GM12878 (cell line): ENCODE results near the gene PRR14L. TPM values are rescaled to one million over a fixed set of nuclear protein-coding genes. Genes with fewer than 3 reads are reported as not detected.

Experiments
- ATAC-seq: fragments of 200-7000 bp; cut with Tn5 transposase; 3 replicates; pipeline ENCODE4 v1.9.1; 2020; ENCODE audit warnings: mild to moderate bottlenecking, moderate library complexity
- BruUV-seq: library from RNA; stranded (reverse); fragments of 400-500 nt; replicated peaks from 2 replicates; lab custom pipeline; 2021; lab: Mats Ljungman, UMichigan
- CTCF ChIA-PET: fragments of 300-600 bp; sonication (Branson Sonifier 250); formaldehyde crosslinking; extraction: SDS; loops from one replicate; lab custom pipeline; 2021; ENCODE audit warnings: inconsistent platforms; lab: Yijun Ruan, JAX
- POLR2A ChIA-PET: fragments of 350-600 bp; formaldehyde crosslinking; extraction: SDS; loops from one replicate; lab custom pipeline; 2021; ENCODE audit warnings: inconsistent platforms; lab: Charles Lee
- RAD21 ChIA-PET: fragments of 300-600 bp; sonication (Branson Sonifier 250); formaldehyde crosslinking; loops from one replicate; lab custom pipeline; 2023; ENCODE audit warnings: antibody characterized with exemption; ENCODE audit not compliant: unreplicated experiment; lab: Charles Lee
- SMC1A ChIA-PET: fragments of 300-600 bp; sonication (Branson Sonifier 250); formaldehyde crosslinking; loops from one replicate; lab custom pipeline; 2023; ENCODE audit not compliant: unreplicated experiment, uncharacterized antibody; lab: Charles Lee
- DNase-seq: peaks from one replicate; pipeline ENCODE4 v3.0.0-alpha.2; 2011; ENCODE audit warnings: low read depth, low spot score
- FAIRE-seq: peaks from 3 replicates; lab custom pipeline; 2011; peaks lifted over from hg19 to GRCh38; lab: Jason Lieb, UNC
- H2AFZ ChIP-seq: 2 replicates; pipeline ENCODE4 v1.6.0; 2011; ENCODE audit warnings: low read depth, low read length, control low read depth; ENCODE audit not compliant: control insufficient read depth
- H3K27ac ChIP-seq: 2 replicates; pipeline ENCODE4 v1.5.1; 2011; ENCODE audit warnings: control low read depth; ENCODE audit not compliant: control insufficient read depth, insufficient read depth
- H3K27me3 ChIP-seq, 2 experiments: replicated peaks in 1 of 2; 2 replicates each; pipeline versions ENCODE4 v1.6.0 to v1.6.1; 2011; ENCODE audit warnings: low read length in 1 of 2; ENCODE audit not compliant: control insufficient read depth in 2 of 2, insufficient read depth in 2 of 2
- H3K36me3 ChIP-seq, 2 experiments: 2 replicates each; pipeline ENCODE4 v1.5.1; 2011; ENCODE audit warnings: low read length in 1 of 2; ENCODE audit not compliant: control insufficient read depth in 2 of 2, insufficient read depth in 2 of 2
- H3K4me1 ChIP-seq: 2 replicates; pipeline ENCODE4 v1.6.1; 2011; ENCODE audit warnings: mild to moderate bottlenecking, low read length, moderate library complexity, mixed read lengths; ENCODE audit not compliant: control insufficient read depth, insufficient read depth
- H3K4me2 ChIP-seq: 2 replicates; pipeline ENCODE4 v1.6.0; 2011; ENCODE audit warnings: control low read depth; ENCODE audit not compliant: control insufficient read depth, insufficient read depth
- H3K4me3 ChIP-seq: fragments of 200-600 bp; sonication (generic); 2 replicates; pipeline ENCODE4 v1.5.1; 2016
- H3K79me2 ChIP-seq: 2 replicates; pipeline ENCODE4 v1.6.0; 2011; ENCODE audit warnings: low read length; ENCODE audit not compliant: control insufficient read depth, insufficient read depth
- H3K9ac ChIP-seq: 2 replicates; pipeline ENCODE4 v1.8.0; 2011; ENCODE audit warnings: low read length, control low read depth, mixed read lengths; ENCODE audit not compliant: control insufficient read depth, insufficient read depth
- H3K9me3 ChIP-seq: replicated peaks from 3 replicates; pipeline ENCODE4 v1.5.1; 2011; ENCODE audit warnings: mild to moderate bottlenecking, low read length; ENCODE audit not compliant: control insufficient read depth, insufficient read depth
- H4K20me1 ChIP-seq: 2 replicates; pipeline ENCODE4 v1.6.0; 2011; ENCODE audit not compliant: control insufficient read depth, insufficient read depth
- CHD1 ChIP-seq: IDR thresholded peaks from 2 replicates; pipeline ENCODE4 v1.6.1; 2012; ENCODE audit warnings: low read depth, low read length, improper control_type of control experiment
- CHD4 ChIP-seq: fragments of 200-600 bp; sonication (generic); IDR thresholded peaks from 2 replicates; pipeline ENCODE4 v1.6.1; 2016; ENCODE audit warnings: mild to moderate bottlenecking
- POLR2AphosphoS5 ChIP-seq: IDR thresholded peaks from 2 replicates; pipeline ENCODE4 v1.6.1; 2011; ENCODE audit warnings: mild to moderate bottlenecking, low read length, inconsistent platforms
- RAD51 ChIP-seq: fragments of 450-650 bp; IDR thresholded peaks from 2 replicates; pipeline ENCODE4 v1.6.1; 2016; ENCODE audit warnings: moderate library complexity, mild to moderate bottlenecking, inconsistent platforms
- SIX5 ChIP-seq: IDR thresholded peaks from 2 replicates; pipeline ENCODE4 v1.6.1; 2011; ENCODE audit warnings: mild to moderate bottlenecking, low read depth, low read length, moderate library complexity; ENCODE audit not compliant: severe bottlenecking
- STAT1 ChIP-seq: fragments of 450-650 bp; conservative IDR thresholded peaks from 2 replicates; pipeline ENCODE4 v1.6.1; 2014; ENCODE audit warnings: antibody characterized with exemption, mild to moderate bottlenecking
- TCF12 ChIP-seq: IDR thresholded peaks from 2 replicates; pipeline ENCODE4 v1.6.1; 2011; ENCODE audit warnings: low read depth, mild to moderate bottlenecking, low read length
- YBX1 ChIP-seq: fragments of 450-650 bp; IDR thresholded peaks from 2 replicates; pipeline ENCODE4 v1.6.1; 2016; ENCODE audit warnings: antibody characterized with exemption
- ZNF274 ChIP-seq: IDR thresholded peaks from one replicate; pipeline ENCODE4 v1.8.0; 2011; ENCODE audit not compliant: insufficient read length, insufficient read depth
- WGBS: methylation state at CpG from one replicate; pipeline ENCODE4 v1.1.6; 2016; ENCODE audit warnings: low lambda C conversion rate; ENCODE audit not compliant: insufficient replicate concordance, insufficient coverage; ENCODE audit errors: missing lambda C conversion rate; 5-methylcytosine and 5-hydroxymethylcytosine counted together
- in situ Hi-C: fragments of 300-500 bp; cut with MboI; formaldehyde crosslinking; loops from 9 replicates; pipeline ENCODE4 v1.14.3; 2018; ENCODE audit warnings: mixed read lengths
- intact Hi-C: fragments of 100-400 bp; cut with micrococcal nuclease; formaldehyde crosslinking; loops from one replicate; pipeline ENCODE4 v1.14.2; 2022; ENCODE audit not compliant: unreplicated experiment
- polyA plus RNA-seq, 11 experiments: library from polyadenylated mRNA; depleted of rRNA in 4 of 11; unstranded in 6 of 11; stranded (reverse) in 5 of 11; fragments of >200 nt; fragmentation: Nextera tagmentation in 4 of 11; fragmentation: Illumina TruSeq in 1 of 11; extraction: Ambion mirVana in 4 of 11; extraction: Trizol in 1 of 11; gene quantifications; 1 replicate in 1 of 11; 2 replicates in 10 of 11; pipeline versions ENCODE4 v1.2.1 to v1.2.3, GENCODE V29; 2011 to 2016; ENCODE audit warnings: inconsistent platforms in 2 of 11, missing spikeins in 2 of 11, low read depth in 1 of 11
- total RNA-seq, 4 experiments: library from RNA; depleted of rRNA in 3 of 4; stranded (reverse); fragments of >200 nt in 3 of 4; fragmentation: Illumina TruSeq in 1 of 4; extraction: Trizol in 1 of 4; gene quantifications; 2 replicates each; pipeline versions ENCODE4 v1.2.1 to v1.2.3, GENCODE V29; 2013 to 2021
- TF ChIP-seq, protein P1 (sequence below): fragments of 450-650 bp; conservative IDR thresholded peaks from 2 replicates; pipeline ENCODE4 v1.6.1; 2017; ENCODE audit warnings: mild to moderate bottlenecking, moderate library complexity
- TF ChIP-seq, protein P2 (sequence below): fragments of 450-650 bp; IDR thresholded peaks from 2 replicates; pipeline ENCODE4 v1.6.1; 2018; ENCODE audit warnings: borderline replicate concordance, mild to moderate bottlenecking; ENCODE audit not compliant: partially characterized antibody

The PRR14L gene
- total and polyA plus RNA-seq, 10 of the 15 experiments (the other 5 are each of a cell fraction or from before 2014, with no cell fraction given): 4.2 to 49.0 (median 21.4) TPM

DNA sequence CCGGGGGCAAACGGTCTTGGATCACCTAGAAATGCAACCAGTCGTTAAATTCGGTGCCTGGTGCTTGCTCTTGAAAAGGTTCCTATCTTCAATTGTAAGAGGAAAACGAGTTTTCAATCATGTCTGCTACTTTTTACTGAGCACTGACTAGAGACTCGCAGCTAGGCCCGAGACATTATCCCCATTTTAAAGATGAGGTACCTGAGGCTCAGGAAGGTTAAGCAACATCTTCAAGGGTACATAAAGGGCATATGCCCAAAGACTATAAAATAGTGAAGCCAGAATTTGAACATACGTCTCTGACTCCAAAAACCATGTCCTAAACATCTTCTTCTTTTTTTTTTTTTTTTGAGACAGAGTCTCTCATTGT lies 87.3 kb downstream of the PRR14L start:
- no peak for FAIRE-seq
- intact Hi-C loops (loop anchor here (2.0 to 10.0 kb wide), 2 partner anchors 14 to 92 kb away; partner anchors contain the start of genes DEPDC5 and PRR14L), in situ Hi-C loops (loop anchor here (5.0 to 10.0 kb wide), 2 partner anchors 285 to 412 kb away; no protein-coding TSS in a partner anchor)
- ATAC-seq: no peak
- ChIA-PET SMC1A (interaction anchor here (0.8 to 10.8 kb wide), 12 partner anchors 13 to 308 kb away, joined by 3 to 99 read pairs (median 5); partner anchors contain the start of genes PRR14L and YWHAH), CTCF (interaction anchor here (0.7 to 9.1 kb wide), 12 partner anchors 11 to 418 kb away, joined by 3 to 140 read pairs (median 4); no protein-coding TSS in a partner anchor), RAD21 (interaction anchor here (0.6 to 2.8 kb wide), 15 partner anchors 9 to 308 kb away, joined by 3 to 49 read pairs (median 5); no protein-coding TSS in a partner anchor), POLR2A (interaction anchor here (0.6 to 1.9 kb wide), 13 partner anchors 10 to 290 kb away, joined by 3 to 28 read pairs (median 3); partner anchors contain the start of gene DEPDC5)
- no peak for DNase-seq
- no peak overlapping the region; the same call in 1 of the 2 replicates for H3K27ac ChIP-seq
- H3K9ac ChIP-seq: peak overlapping the region; percentile 76; the same call in 1 of the 2 replicates
- H3K36me3 ChIP-seq: no peaks in the 10 kb centered on the region
- H3K4me1 ChIP-seq: peaks cover 12% of the 10 kb centered on the region
- peaks cover 33% of the 10 kb centered on the region for H3K79me2 ChIP-seq
- no peaks in the 10 kb centered on the region; the same call in 1 of the 2 replicates for H4K20me1 ChIP-seq
- BruUV-seq: TSS peak; percentile 92
- H3K27me3 ChIP-seq: no peaks in the 10 kb centered on the region
- H3K9me3 ChIP-seq: no peaks in the 10 kb centered on the region
- WGBS: 24% methylated on average over 8 of the region's 8 CpGs
- H3K4me3 ChIP-seq: peak overlapping the region; percentile 79
- TF ChIP-seq ZNF274 (no peak), RAD51 (no peak), YBX1 (no peak), POLR2AphosphoS5 (no peak), SIX5 (no peak), TCF12 (no peak), STAT1 (no peak), CHD1 (no peak), CHD4 (no peak)
- TF ChIP-seq, protein P1, sequence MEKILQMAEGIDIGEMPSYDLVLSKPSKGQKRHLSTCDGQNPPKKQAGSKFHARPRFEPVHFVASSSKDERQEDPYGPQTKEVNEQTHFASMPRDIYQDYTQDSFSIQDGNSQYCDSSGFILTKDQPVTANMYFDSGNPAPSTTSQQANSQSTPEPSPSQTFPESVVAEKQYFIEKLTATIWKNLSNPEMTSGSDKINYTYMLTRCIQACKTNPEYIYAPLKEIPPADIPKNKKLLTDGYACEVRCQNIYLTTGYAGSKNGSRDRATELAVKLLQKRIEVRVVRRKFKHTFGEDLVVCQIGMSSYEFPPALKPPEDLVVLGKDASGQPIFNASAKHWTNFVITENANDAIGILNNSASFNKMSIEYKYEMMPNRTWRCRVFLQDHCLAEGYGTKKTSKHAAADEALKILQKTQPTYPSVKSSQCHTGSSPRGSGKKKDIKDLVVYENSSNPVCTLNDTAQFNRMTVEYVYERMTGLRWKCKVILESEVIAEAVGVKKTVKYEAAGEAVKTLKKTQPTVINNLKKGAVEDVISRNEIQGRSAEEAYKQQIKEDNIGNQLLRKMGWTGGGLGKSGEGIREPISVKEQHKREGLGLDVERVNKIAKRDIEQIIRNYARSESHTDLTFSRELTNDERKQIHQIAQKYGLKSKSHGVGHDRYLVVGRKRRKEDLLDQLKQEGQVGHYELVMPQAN: no peak
- TF ChIP-seq, protein P2, sequence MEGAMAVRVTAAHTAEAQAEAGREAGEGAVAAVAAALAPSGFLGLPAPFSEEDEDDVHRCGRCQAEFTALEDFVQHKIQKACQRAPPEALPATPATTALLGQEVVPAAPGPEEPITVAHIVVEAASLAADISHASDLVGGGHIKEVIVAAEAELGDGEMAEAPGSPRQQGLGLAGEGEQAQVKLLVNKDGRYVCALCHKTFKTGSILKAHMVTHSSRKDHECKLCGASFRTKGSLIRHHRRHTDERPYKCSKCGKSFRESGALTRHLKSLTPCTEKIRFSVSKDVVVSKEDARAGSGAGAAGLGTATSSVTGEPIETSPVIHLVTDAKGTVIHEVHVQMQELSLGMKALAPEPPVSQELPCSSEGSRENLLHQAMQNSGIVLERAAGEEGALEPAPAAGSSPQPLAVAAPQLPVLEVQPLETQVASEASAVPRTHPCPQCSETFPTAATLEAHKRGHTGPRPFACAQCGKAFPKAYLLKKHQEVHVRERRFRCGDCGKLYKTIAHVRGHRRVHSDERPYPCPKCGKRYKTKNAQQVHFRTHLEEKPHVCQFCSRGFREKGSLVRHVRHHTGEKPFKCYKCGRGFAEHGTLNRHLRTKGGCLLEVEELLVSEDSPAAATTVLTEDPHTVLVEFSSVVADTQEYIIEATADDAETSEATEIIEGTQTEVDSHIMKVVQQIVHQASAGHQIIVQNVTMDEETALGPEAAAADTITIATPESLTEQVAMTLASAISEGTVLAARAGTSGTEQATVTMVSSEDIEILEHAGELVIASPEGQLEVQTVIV: no peak
- H3K4me2 ChIP-seq: peak overlapping the region; percentile 91
- peak overlapping the region; percentile 99 for H2AFZ ChIP-seq
